Loucy (cell line): Measurements from ENCODE around the gene ST3GAL5.

ENCODE experiments used
- H2AFZ ChIP-seq: fragments of 200-600 bp; sonication (generic); 2 replicates; pipeline ENCODE4 v1.6.0; 2016; ENCODE audit warnings: antibody characterized with exemption, mild to moderate bottlenecking, low read length, moderate library complexity
- H3F3A ChIP-seq: fragments of 200-600 bp; 2 replicates; pipeline ENCODE4 v1.6.0; 2016; ENCODE audit warnings: antibody characterized with exemption, low read depth, mild to moderate bottlenecking
- H3K27me3 ChIP-seq: fragments of 200-600 bp; sonication (generic); 2 replicates; pipeline ENCODE4 v1.6.1; 2014; ENCODE audit warnings: low read length, mild to moderate bottlenecking; ENCODE audit not compliant: insufficient read depth, poor library complexity, severe bottlenecking
- H3K36me3 ChIP-seq: fragments of 200-600 bp; sonication (generic); 2 replicates; pipeline ENCODE4 v1.6.1; 2016; ENCODE audit warnings: low read length; ENCODE audit not compliant: insufficient read depth
- H3K4me1 ChIP-seq: fragments of 200-600 bp; sonication (generic); 2 replicates; pipeline ENCODE4 v1.5.1; 2014; ENCODE audit warnings: low read length, mild to moderate bottlenecking; ENCODE audit not compliant: insufficient read depth, poor library complexity, severe bottlenecking
- H3K4me2 ChIP-seq: fragments of 200-600 bp; sonication (generic); 2 replicates; pipeline ENCODE4 v1.6.0; 2014; ENCODE audit warnings: antibody characterized with exemption, low read length, low read depth, mild to moderate bottlenecking; ENCODE audit not compliant: poor library complexity, severe bottlenecking
- H3K4me3 ChIP-seq: fragments of 200-600 bp; sonication (generic); 2 replicates; pipeline ENCODE4 v1.5.1; 2014; ENCODE audit warnings: low read length, mild to moderate bottlenecking, mixed read lengths; ENCODE audit not compliant: poor library complexity, severe bottlenecking
- H3K79me2 ChIP-seq: fragments of 200-600 bp; sonication (generic); 2 replicates; pipeline ENCODE4 v1.6.1; 2014; ENCODE audit warnings: low read length; ENCODE audit not compliant: insufficient read depth
- H3K9ac ChIP-seq: fragments of 200-600 bp; sonication (generic); 2 replicates; pipeline ENCODE4 v1.6.0; 2014; ENCODE audit warnings: mild to moderate bottlenecking, low read depth, low read length, moderate library complexity; ENCODE audit not compliant: poor library complexity, severe bottlenecking
- H3K9me2 ChIP-seq: fragments of 200-600 bp; sonication (generic); replicated peaks from 2 replicates; pipeline ENCODE4 v1.6.1; 2016; ENCODE audit warnings: low read depth, low read length, mixed read lengths
- H3K9me3 ChIP-seq: fragments of 200-600 bp; sonication (generic); 2 replicates; pipeline ENCODE4 v1.6.1; 2014; ENCODE audit warnings: mild to moderate bottlenecking, antibody characterized with exemption, low read length, low read depth; ENCODE audit not compliant: insufficient read depth
- H4K20me1 ChIP-seq: fragments of 200-600 bp; sonication (generic); 2 replicates; pipeline ENCODE4 v1.6.0; 2014; ENCODE audit warnings: antibody characterized with exemption, low read length, mild to moderate bottlenecking; ENCODE audit not compliant: insufficient read depth, poor library complexity, severe bottlenecking
- CTCF ChIP-seq: fragments of 200-600 bp; sonication (generic); conservative IDR thresholded peaks from 2 replicates; pipeline ENCODE4 v1.5.1; 2014; ENCODE audit warnings: mild to moderate bottlenecking, antibody characterized with exemption, low read length
- EZH2phosphoT487 ChIP-seq: fragments of 200-600 bp; IDR thresholded peaks from 2 replicates; pipeline ENCODE4 v1.6.1; 2018; ENCODE audit warnings: antibody characterized with exemption, mild to moderate bottlenecking, moderate library complexity, borderline replicate concordance

The ST3GAL5 gene

DNA sequence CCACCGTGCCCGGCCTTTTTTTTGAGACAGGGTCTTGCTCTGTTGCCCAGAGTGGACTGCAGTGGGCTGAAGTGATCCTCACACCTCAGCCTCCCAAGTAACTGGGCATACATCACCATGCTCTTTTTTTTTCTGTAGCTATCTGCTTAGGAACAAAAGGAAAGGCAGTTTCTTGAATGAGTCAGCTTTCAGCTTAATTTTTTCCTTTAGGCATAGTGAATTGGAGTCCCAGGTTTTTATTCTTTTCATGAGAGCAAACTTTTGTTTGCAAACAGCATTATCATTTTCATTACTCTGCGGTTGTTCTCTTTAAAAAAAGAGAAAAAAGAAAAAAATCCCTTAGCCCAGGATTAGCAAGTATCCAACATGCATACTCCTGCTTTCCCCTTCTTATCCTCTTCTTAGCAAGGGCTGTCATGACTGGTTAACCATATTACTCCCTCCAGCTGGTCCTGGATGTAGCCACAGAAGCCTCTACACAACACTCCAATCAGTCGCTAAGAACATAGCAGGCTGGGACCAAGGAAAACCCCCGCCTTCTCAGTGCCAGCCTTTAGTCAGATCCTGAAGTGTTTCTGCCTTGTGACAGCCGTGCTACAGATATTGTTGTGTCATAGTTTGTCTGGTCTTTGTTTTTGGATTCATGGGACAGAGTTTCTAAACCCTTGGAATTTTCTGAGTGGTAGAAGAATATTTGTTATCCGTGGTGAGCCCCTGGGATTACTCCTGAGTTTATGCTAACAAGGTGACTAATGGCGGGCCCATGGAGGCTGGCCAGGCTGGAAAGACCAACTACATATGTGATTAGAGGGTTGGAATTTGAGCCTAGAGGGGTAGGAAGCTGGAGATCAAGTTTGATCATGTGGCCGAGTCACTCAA, 23.3 kb upstream of the ST3GAL5 start:
- Histone ChIP-seq H3K9ac (no peak overlapping the region), H3K36me3 (no peaks in the 10 kb centered on the region), H2AFZ (no peak overlapping the region), H3K27me3 (no peaks in the 10 kb centered on the region), H3K4me1 (peaks cover 11% of the 10 kb centered on the region), H3F3A (no peaks in the 10 kb centered on the region), H3K9me2 (no peaks in the 10 kb centered on the region), H3K4me3 (no peak overlapping the region), H3K9me3 (no peaks in the 10 kb centered on the region), H3K79me2 (no peaks in the 10 kb centered on the region), H4K20me1 (no peaks in the 10 kb centered on the region), H3K4me2 (no peak overlapping the region)
- TF ChIP-seq CTCF: no peak
- no peak for TF ChIP-seq EZH2phosphoT487

DNA sequence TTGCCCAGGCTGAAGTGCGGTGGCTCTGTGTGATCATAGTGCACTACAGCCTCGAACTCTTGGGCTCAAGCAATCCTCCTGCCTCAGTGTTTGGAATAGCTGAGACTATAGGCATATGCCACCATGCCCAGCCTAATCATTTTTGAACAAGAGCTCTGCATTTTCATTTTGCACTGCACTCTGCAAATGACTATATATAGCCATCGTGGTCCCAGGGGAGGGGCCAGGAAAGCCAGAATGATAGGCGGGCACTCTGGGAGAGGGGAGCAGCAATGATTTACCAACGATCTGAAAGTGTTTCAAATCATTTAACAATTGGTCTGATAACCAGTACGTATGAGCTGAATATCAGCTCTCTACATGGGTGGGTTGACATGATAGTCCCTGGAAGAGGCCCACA, 22.3 kb upstream of the ST3GAL5 start:
- Histone ChIP-seq H3K9ac (no peak overlapping the region), H3K36me3 (no peaks in the 10 kb centered on the region), H3F3A (no peaks in the 10 kb centered on the region), H3K9me3 (no peaks in the 10 kb centered on the region), H4K20me1 (no peaks in the 10 kb centered on the region), H2AFZ (peak overlapping the region; percentile 31), H3K4me2 (peak overlapping the region; percentile 60), H3K4me1 (peaks cover 11% of the 10 kb centered on the region), H3K79me2 (no peaks in the 10 kb centered on the region), H3K27me3 (no peaks in the 10 kb centered on the region), H3K4me3 (peak overlapping the region; percentile 11), H3K9me2 (no peaks in the 10 kb centered on the region)
- no peak for TF ChIP-seq CTCF
- no peak for TF ChIP-seq EZH2phosphoT487

GRCh38 chr2:85909005-85909404, 20.2 kb upstream of the ST3GAL5 start:
- Histone ChIP-seq H3K9me3 (no peaks in the 10 kb centered on the region), H3K4me3 (no peak overlapping the region), H3K9ac (no peak overlapping the region), H3K4me1 (peaks cover 11% of the 10 kb centered on the region), H3K4me2 (no peak overlapping the region), H2AFZ (no peak overlapping the region), H3K79me2 (no peaks in the 10 kb centered on the region), H3F3A (no peaks in the 10 kb centered on the region), H4K20me1 (no peaks in the 10 kb centered on the region), H3K36me3 (no peaks in the 10 kb centered on the region), H3K27me3 (no peaks in the 10 kb centered on the region), H3K9me2 (no peaks in the 10 kb centered on the region)
- TF ChIP-seq EZH2phosphoT487 (no peak), CTCF (no peak)
